ENCODE results near the gene GP9. TPM values are rescaled to one million over a fixed set of nuclear protein-coding genes. Genes with fewer than 3 reads are reported as not detected.
"Not testable (repeated sequence)": the region's sequence is repeated elsewhere in the genome, so short reads cannot be mapped to it uniquely, and the experiment has no call there.

Gene GP9
- total RNA-seq, 1 experiment from 2014 or later: not detected

- not testable (repeated sequence) for H3K4me2 ChIP-seq (ENCODE audit: low read depth, low read length, poor library complexity, severe bottlenecking); H3K27me3 ChIP-seq (ENCODE audit: low read length); H3K4me1 ChIP-seq (ENCODE audit: low read length); H3K4me3 ChIP-seq (ENCODE audit: low read length); H3K9me3 ChIP-seq (ENCODE audit: low read length); H3K27ac ChIP-seq (ENCODE audit: low read length); H2AFZ ChIP-seq (ENCODE audit: low read length); H3K79me2 ChIP-seq (ENCODE audit: low read length); H3K36me3 ChIP-seq (ENCODE audit: insufficient read depth, low read length); H4K20me1 ChIP-seq (ENCODE audit: insufficient read depth, low read depth, low read length); H3K9me2 ChIP-seq (replicated peaks; ENCODE audit: insufficient read depth, low read length); DNase-seq; H3K9ac ChIP-seq (ENCODE audit: low read length)
These were observed 50.6 kb downstream of the GP9 start for GRCh38 chr3:129111076-129111780.

Other genes starting within 250 kb of the GP9 start
- 27.5 and 33.8 TPM in 2 replicates for gene ACAD9, start 181.2 kb upstream of the GP9 start, total RNA-seq (2014; rRNA removed; shearing (Covaris generic); ENCODE audit: low replicate concordance)
- not detected in 2 replicates for gene CFAP92, start 66.7 kb upstream of the GP9 start, total RNA-seq (2014; rRNA removed; shearing (Covaris generic); ENCODE audit: low replicate concordance)
- not detected in 2 replicates for gene EFCC1, start 59.5 kb upstream of the GP9 start, total RNA-seq (2014; rRNA removed; shearing (Covaris generic); ENCODE audit: low replicate concordance)
- 0.72 TPM in 1 of 2 replicates, not detected in the other for gene RAB43, start 61.0 kb downstream of the GP9 start, total RNA-seq (2014; rRNA removed; shearing (Covaris generic); ENCODE audit: low replicate concordance)
- gene ISY1, start 100.3 kb downstream of the GP9 start, total RNA-seq (2014; rRNA removed; shearing (Covaris generic); ENCODE audit: low replicate concordance): 23.1 and 29.9 TPM in 2 replicates
- gene CNBP, start 123.1 kb downstream of the GP9 start, total RNA-seq (2014; rRNA removed; shearing (Covaris generic); ENCODE audit: low replicate concordance): 276 and 277 TPM in 2 replicates
- 88.1 and 108 TPM in 2 replicates for gene COPG1, start 188.8 kb downstream of the GP9 start, total RNA-seq (2014; rRNA removed; shearing (Covaris generic); ENCODE audit: low replicate concordance)
- 169 and 275 TPM in 2 replicates for gene HMCES, start 218.1 kb downstream of the GP9 start, total RNA-seq (2014; rRNA removed; shearing (Covaris generic); ENCODE audit: low replicate concordance)

Measured in Karpas-422 (cell line).